Iris pigment epithelial cell (primary cell): ENCODE results near the gene B3GNT7.
"Not testable (repeated sequence)": the region's sequence is repeated elsewhere in the genome, so short reads cannot be mapped to it uniquely, and the experiment has no call there.

Experiments used
- DNase-seq: peaks from one replicate; pipeline ENCODE4 v3.0.0-alpha.2; 2011; ENCODE audit warnings: low read depth

B3GNT7 gene

DNA sequence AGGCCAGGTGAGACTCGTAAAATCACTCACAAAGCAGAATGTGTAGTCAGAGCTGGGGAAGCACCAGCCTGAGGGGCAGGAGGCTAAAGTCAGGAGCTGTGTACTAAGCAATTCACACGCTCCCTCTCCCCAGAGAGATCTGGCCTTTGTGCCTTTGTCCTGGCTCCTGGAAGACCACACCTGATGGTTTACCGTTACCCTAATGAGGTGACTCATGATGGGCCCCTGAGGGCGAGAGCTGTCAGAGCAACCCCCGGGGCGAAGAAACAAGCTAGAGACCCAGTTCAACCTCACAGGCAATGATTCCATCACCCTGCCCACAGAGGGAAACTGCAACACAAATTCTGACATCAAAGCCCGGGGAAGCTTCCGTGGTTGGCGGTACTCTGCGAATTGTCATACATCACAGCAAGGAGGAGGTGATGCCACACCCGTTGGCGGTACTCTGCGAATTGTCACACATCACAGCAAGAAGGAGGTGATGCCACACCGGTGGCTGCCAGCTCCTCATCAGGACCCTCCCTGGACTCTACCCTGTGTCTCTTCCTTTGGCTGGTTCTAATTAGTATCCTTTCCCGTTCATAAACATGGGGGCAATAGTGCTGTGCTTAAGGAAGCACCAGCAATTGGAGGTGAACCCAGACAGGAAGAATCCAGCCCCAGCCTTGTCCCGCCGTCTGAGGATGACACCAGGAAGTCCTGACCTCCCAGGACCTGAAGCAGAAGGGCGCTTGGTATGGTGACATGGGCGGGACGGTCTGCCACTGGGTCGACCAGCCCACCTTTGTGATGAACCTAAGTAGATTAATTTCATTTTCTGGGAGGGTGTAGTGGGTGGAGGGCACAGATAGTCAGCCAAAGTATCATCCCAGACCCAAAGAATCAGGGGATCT lies 30.5 kb downstream of the B3GNT7 start:
- DNase-seq: no peak

DNA sequence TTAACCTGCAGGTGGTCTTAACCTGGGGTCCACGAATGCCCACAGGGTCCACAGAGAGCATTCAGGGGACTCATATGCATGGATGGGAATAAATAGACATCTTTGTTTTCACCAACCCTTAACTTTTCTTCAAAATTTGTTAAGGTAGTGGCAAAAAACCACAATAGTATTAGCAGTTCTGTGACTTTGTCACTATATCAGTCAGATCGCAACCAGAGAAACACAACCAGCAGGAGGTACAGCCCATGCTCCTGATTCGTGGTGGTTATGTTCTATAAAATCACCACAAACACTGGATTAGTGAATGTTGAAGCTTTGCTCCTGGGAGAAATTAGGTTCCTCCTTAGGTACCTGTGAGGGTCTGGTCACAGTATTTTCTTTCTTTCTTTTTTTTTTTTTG lies 31.6 kb downstream of the B3GNT7 start:
- DNase-seq: no peak

DNA sequence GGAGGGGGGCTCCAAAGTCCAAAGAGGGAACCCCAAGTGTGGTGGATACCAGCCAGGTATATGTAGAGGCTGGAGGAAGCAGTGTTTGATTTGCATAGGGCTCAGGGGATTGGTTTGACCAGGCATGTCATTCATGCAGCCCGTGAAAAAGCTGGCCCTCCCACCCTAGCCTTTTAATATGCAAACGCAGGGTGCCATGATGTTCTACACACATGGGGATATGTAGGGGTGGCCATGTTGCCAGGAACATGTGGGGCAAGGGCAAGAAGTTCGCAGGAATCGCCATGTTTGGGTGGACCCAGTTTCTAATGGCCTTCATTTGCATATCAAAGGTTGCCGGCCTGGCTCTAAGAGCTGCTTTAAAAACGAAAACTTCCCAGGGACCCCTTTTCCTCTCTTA lies 33.6 kb downstream of the B3GNT7 start:
- no peak for DNase-seq

DNA sequence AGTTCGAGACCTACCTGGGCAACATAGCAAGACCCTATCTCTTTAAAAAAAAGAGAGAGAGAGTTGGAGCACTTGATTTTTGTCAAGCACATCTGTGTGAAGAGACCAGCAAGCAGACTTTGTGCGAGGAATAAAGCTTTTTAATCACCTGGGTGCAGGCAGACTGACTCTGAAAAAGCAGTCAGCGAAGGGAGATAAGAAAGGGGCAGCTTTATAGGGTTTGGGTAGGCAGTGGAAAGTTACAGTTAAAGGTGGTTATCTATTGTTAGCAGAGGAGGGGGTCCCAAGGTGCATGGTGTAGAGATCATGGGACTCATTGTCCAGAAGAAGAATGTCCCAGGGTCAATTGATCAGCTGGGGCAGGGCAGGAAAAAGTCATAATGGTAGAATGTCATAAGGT lies 34.4 kb downstream of the B3GNT7 start:
- no peak for DNase-seq

GRCh38 chr2:231430437-231430836 lies 34.9 kb downstream of the B3GNT7 start:
- not testable (repeated sequence) for DNase-seq

- DNase-seq: no peak
Measured at GRCh38 chr2:231431606-231432005, 36.1 kb downstream of the B3GNT7 start.

GRCh38 chr2:231433990-231434389 lies 38.5 kb downstream of the B3GNT7 start:
- DNase-seq: no peak

DNA sequence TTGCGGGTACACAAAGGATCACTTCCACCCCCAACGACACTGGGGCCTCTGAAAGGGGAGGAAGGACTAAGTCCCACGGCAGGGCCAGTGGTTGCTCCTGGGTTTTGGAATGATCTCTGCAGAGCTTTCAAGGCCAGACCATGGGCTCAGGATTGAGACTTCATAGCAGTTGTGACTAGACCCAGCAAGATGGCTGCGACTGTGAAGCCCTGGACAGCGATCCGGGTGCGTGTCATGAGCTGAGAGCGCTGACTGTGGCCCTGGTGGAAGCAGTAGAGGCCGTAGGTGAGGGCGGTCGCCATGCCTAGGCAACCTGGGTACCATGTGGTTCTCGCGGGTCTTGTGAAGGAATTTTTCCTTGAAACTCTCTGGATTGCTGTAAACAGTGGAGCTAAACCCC lies 41.4 kb downstream of the B3GNT7 start:
- DNase-seq: no peak

DNA sequence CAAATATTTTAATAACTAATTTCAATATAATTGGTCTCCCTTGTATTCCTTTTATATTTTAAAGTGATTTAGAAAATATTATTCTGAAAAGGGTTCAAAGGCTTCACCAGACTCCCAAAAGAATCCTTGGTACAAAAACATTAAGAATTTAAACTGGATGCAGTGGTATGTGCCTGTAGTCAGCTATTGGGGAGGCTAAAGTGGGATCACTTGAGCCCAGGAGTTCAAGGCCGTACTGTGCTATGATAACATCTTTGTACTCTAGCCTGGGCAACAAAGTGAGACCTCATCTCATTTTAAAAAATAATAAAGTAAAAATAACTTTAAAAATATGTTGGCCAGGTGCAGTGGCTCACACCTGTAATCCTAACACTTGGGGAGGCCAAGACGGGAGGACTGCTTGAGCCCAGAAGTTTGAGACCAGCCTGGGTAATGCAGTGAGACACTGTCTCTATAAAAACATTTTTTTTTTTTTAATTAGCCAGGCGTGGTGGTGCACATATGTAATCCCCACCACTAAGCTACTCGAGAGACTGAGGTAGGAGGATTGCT lies 54.1 kb downstream of the B3GNT7 start:
- DNase-seq: no peak

DNA sequence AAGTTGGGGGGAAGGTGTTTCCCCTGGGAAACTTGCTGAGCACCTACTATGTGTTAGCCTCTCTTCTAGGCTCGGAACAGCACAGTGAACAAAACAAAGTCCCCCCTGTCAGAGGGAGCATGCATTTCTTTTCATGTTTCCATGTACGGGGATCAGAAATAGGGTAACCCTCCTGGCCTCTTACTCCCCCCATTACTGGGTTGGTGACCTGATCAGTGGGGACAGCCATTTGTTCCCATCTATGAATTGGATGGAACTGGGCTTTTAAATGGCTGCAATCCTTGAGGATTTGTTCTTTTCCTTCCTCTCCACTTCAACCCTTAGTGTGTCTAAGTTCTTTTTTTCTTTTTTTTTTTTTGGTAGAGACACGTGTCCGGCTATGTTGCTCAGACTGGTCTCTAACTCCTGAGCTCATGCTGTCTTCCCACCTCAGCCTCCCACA lies 55.1 kb downstream of the B3GNT7 start:
- no peak for DNase-seq
